Endothelial cell of umbilical vein (primary cell): Measurements from ENCODE around the gene XAF1. TPM values are rescaled to one million over a fixed set of nuclear protein-coding genes. Genes with fewer than 3 reads are reported as not detected.

Experiments used
- BruUV-seq: library from RNA; stranded (reverse); fragments of 400-500 nt; replicated peaks from 2 replicates; lab custom pipeline; 2021; lab: Mats Ljungman, UMichigan
- CTCF ChIA-PET: fragments of 300-600, 350-600 bp; sonication (Branson Sonifier 250); formaldehyde crosslinking; loops from one replicate; lab custom pipeline; 2021; ENCODE audit warnings: antibody characterized with exemption, inconsistent platforms; lab: Charles Lee
- POLR2A ChIA-PET: fragments of 300-600, 350-600 bp; sonication (Branson Sonifier 250); formaldehyde crosslinking; loops from one replicate; lab custom pipeline; 2021; ENCODE audit warnings: antibody characterized with exemption, inconsistent platforms; lab: Charles Lee
- DNase-seq: peaks from one replicate; pipeline ENCODE4 v3.0.0-alpha.2; 2011; ENCODE audit warnings: low read depth, low spot score
- FAIRE-seq: peaks from 2 replicates; lab custom pipeline; 2011; peaks lifted over from hg19 to GRCh38; lab: Jason Lieb, UNC
- H2AFZ ChIP-seq: 2 replicates; pipeline ENCODE4 v1.6.0; 2012; ENCODE audit warnings: low read depth, low read length, control low read depth, inconsistent platforms
- H3K27ac ChIP-seq: 2 replicates; pipeline ENCODE4 v1.5.1; 2011; ENCODE audit warnings: low read depth, mild to moderate bottlenecking, control low read depth, low read length, moderate library complexity; ENCODE audit not compliant: insufficient read depth
- H3K27me3 ChIP-seq, 2 experiments: 2 replicates each; pipeline versions ENCODE4 v1.6.0 to v1.6.1; 2011; ENCODE audit warnings: low read length in 2 of 2, mixed read lengths in 1 of 2; ENCODE audit not compliant: control insufficient read depth in 2 of 2, insufficient read depth in 2 of 2
- H3K36me3 ChIP-seq, 2 experiments: 2 replicates in 1 of 2; 3 replicates in 1 of 2; pipeline ENCODE4 v1.5.1; 2011; ENCODE audit warnings: low read length in 2 of 2, mild to moderate bottlenecking in 1 of 2, moderate library complexity in 1 of 2; ENCODE audit not compliant: control insufficient read depth in 2 of 2, insufficient read depth in 2 of 2; ENCODE audit errors: extremely low read depth in 1 of 2
- H3K4me1 ChIP-seq: 3 replicates; pipeline ENCODE4 v1.5.1; 2011; ENCODE audit warnings: mild to moderate bottlenecking, low read length; ENCODE audit not compliant: control insufficient read depth, insufficient read depth; ENCODE audit errors: extremely low read depth
- H3K4me2 ChIP-seq: 2 replicates; pipeline ENCODE4 v1.6.1; 2011; ENCODE audit warnings: low read length, control low read depth, mixed read lengths; ENCODE audit not compliant: insufficient read depth
- H3K4me3 ChIP-seq, 3 experiments: fragments of 200-600 bp in 1 of 3; sonication (generic), shearing (Covaris generic) in 1 of 3; replicated peaks in 1 of 3; 2 replicates each; pipeline ENCODE4 v1.5.1; 2011 to 2016; ENCODE audit warnings: control low read depth in 3 of 3, low read length in 3 of 3, mild to moderate bottlenecking in 2 of 3, inconsistent platforms in 1 of 3, low read depth in 1 of 3, moderate library complexity in 1 of 3; ENCODE audit not compliant: insufficient read depth in 1 of 3
- H3K79me2 ChIP-seq: 2 replicates; pipeline ENCODE4 v1.6.0; 2012; ENCODE audit warnings: low read length, inconsistent platforms; ENCODE audit not compliant: control insufficient read depth, insufficient read depth
- H3K9ac ChIP-seq: replicated peaks from 2 replicates; pipeline ENCODE3; 2011; ENCODE audit warnings: low read length, control low read depth; ENCODE audit not compliant: insufficient read depth; ENCODE audit errors: extremely low read depth
- H3K9me1 ChIP-seq: replicated peaks from 3 replicates; pipeline ENCODE4 v1.6.0; 2011; ENCODE audit warnings: mild to moderate bottlenecking, low read length; ENCODE audit not compliant: control insufficient read depth, insufficient read depth; ENCODE audit errors: extremely low read depth
- H3K9me3 ChIP-seq: replicated peaks from 2 replicates; pipeline ENCODE4 v1.5.1; 2012; ENCODE audit warnings: low read length, inconsistent platforms; ENCODE audit not compliant: control insufficient read depth, insufficient read depth
- H4K20me1 ChIP-seq: replicated peaks from 2 replicates; pipeline ENCODE3; 2011; ENCODE audit warnings: mild to moderate bottlenecking, low read length; ENCODE audit not compliant: control insufficient read depth, insufficient read depth; ENCODE audit errors: extremely low read depth
- JUN ChIP-seq: IDR thresholded peaks from 2 replicates; pipeline ENCODE4 v1.6.1; 2011; ENCODE audit warnings: borderline replicate concordance, low read depth; ENCODE audit not compliant: insufficient read length, insufficient read depth
- POLR2A ChIP-seq: IDR thresholded peaks from 2 replicates; pipeline ENCODE4 v1.6.1; 2012; ENCODE audit warnings: low read depth, mild to moderate bottlenecking, control low read depth, low read length
- dilution Hi-C: fragments of 300-500 bp; cut with MboI; formaldehyde crosslinking; loops from one replicate; pipeline ENCODE4 v1.15.0; 2019; ENCODE audit warnings: low sequenced_read_pairs; ENCODE audit not compliant: extremely low pct_ligation_motif_present
- intact Hi-C: fragments of 100-400 bp; cut with micrococcal nuclease; formaldehyde crosslinking; loops from one replicate; pipeline ENCODE4 v1.10.0; 2022
- polyA plus RNA-seq, 4 experiments: library from polyadenylated mRNA; depleted of rRNA in 3 of 4; stranded (reverse) in 3 of 4; unstranded in 1 of 4; fragments of >200 nt; gene quantifications; 2 replicates each; pipeline versions ENCODE4 v1.2.1 to v1.2.3, GENCODE V29; 2011 to 2012; ENCODE audit warnings: missing spikeins in 1 of 4
- total RNA-seq: library from RNA; stranded (reverse); gene quantifications from 2 replicates; pipeline ENCODE4 v1.2.3, GENCODE V29; 2021
- TF ChIP-seq, protein P1 (sequence below), 2 donors: IDR thresholded peaks; 1 replicate in 1 of 2; 2 replicates in 1 of 2; pipeline ENCODE4 v1.5.1; 2011; ENCODE audit warnings: low read length in 2 of 2, mild to moderate bottlenecking in 2 of 2, moderate library complexity in 2 of 2, control low read depth in 1 of 2, inconsistent platforms in 1 of 2, low read depth in 1 of 2; ENCODE audit not compliant: insufficient read depth in 1 of 2; ENCODE audit errors: extremely low read depth in 1 of 2

The XAF1 gene
- total and polyA plus RNA-seq, 2 donors (not counting 3 experiments of a cell fraction or from before 2014, with no cell fraction given), result 6.3 to 21.5 TPM

DNA sequence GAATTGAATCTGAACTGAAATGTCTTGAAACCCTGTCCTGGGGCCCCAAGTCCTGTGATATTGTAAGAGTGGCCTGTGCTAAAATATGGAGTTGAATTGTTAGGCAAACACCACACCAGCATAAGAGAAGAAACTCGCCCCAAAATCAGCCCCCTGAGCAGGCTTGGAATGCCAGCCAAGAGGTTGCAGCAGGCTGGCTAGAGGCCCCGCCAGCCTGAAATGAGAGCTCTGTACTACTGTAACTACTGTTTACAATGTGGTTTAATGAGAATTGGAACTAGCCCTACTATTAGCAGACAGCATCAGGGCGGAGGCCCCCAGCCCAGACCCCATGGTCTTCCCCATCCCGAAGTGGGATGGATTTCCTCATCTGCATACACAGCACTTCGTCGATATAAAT lies 43.9 kb downstream of the XAF1 start:
- TF ChIP-seq POLR2A, result no peak
- no peaks in the 10 kb centered on the region for H3K79me2 ChIP-seq
- peaks cover 2 to 6% of the 10 kb centered on the region in 2 experiments for H3K27me3 ChIP-seq
- POLR2A ChIA-PET, result no interaction called here
- BruUV-seq, result no TSS peak
- H3K4me1 ChIP-seq, result no peaks in the 10 kb centered on the region
- no peak overlapping the region for H3K9ac ChIP-seq
- no peaks in the 10 kb centered on the region for H3K9me1 ChIP-seq
- intact Hi-C loops, result loop anchor here (1.0 to 2.0 kb wide), 3 partner anchors 50 to 327 kb away; no protein-coding TSS in a partner anchor
- no peak overlapping the region for H3K27ac ChIP-seq
- H2AFZ ChIP-seq, result no peak overlapping the region
- CTCF ChIA-PET, result interaction anchor here (3.0 kb wide), 1 partner anchor 44 kb away, joined by 7 read pairs; no protein-coding TSS in a partner anchor
- H3K9me3 ChIP-seq, result no peaks in the 10 kb centered on the region
- no peak overlapping the region for H3K4me3 ChIP-seq
- dilution Hi-C loops, result no loop called here
- H4K20me1 ChIP-seq, result no peaks in the 10 kb centered on the region
- H3K4me2 ChIP-seq, result no peak overlapping the region
- no peaks in the 10 kb centered on the region for H3K36me3 ChIP-seq
- no peak for FAIRE-seq
- DNase-seq, result no peak

DNA sequence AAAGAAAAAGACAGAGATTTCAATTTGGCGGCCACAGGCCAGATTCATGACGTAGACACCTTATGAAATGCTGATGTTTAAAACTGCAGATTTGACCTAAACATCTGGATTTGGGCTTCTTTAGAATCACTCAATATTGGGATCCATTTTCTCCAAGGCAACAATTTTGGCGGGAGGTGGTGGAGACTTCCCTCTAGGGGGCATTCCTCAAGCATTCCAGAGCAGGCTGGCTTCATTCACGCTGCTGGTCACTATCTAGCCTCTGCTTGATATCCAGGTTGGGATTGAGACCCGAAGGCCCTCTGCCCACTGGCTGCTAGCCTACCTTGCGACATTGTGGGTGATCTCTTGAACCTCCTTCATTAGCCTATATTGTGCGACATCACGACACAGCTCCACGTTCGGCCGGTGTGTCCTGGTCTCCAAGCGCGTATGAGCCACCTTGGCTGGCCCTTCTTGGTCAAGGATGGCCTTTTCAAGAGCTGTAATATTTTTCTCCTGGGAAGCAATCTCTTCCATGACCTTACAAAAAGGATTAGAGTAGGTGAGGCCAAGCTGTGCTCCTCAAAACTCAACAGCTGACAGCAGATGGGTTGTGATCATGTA lies 44.7 kb downstream of the XAF1 start:
- Histone ChIP-seq H3K9ac (no peak overlapping the region), H3K9me1 (no peaks in the 10 kb centered on the region), H3K4me1 (no peaks in the 10 kb centered on the region), H3K79me2 (no peaks in the 10 kb centered on the region), H3K4me3 (no peak overlapping the region), H3K4me2 (no peak overlapping the region), H3K9me3 (no peaks in the 10 kb centered on the region), H3K27me3 (peaks cover 2 to 6% of the 10 kb centered on the region in 2 experiments), H4K20me1 (no peaks in the 10 kb centered on the region), H3K27ac (no peak overlapping the region), H3K36me3 (no peaks in the 10 kb centered on the region), H2AFZ (no peak overlapping the region)
- TF ChIP-seq, protein P1, sequence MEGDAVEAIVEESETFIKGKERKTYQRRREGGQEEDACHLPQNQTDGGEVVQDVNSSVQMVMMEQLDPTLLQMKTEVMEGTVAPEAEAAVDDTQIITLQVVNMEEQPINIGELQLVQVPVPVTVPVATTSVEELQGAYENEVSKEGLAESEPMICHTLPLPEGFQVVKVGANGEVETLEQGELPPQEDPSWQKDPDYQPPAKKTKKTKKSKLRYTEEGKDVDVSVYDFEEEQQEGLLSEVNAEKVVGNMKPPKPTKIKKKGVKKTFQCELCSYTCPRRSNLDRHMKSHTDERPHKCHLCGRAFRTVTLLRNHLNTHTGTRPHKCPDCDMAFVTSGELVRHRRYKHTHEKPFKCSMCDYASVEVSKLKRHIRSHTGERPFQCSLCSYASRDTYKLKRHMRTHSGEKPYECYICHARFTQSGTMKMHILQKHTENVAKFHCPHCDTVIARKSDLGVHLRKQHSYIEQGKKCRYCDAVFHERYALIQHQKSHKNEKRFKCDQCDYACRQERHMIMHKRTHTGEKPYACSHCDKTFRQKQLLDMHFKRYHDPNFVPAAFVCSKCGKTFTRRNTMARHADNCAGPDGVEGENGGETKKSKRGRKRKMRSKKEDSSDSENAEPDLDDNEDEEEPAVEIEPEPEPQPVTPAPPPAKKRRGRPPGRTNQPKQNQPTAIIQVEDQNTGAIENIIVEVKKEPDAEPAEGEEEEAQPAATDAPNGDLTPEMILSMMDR (IDR thresholded peaks at IDR 0.05; ENCODE audit: extremely low read depth in 1 of 2, insufficient read depth in 1 of 2, low read depth in 1 of 2, low read length in 2 of 2), result peak; percentile 18 to 66
- no peak for TF ChIP-seq JUN
- dilution Hi-C loops (no loop called here), intact Hi-C loops (loop anchor here (1.0 to 2.0 kb wide), 3 partner anchors 51 to 328 kb away; no protein-coding TSS in a partner anchor)
- no TSS peak for BruUV-seq
- CTCF ChIA-PET, result interaction anchor here (3.0 kb wide), 1 partner anchor 43 kb away, joined by 7 read pairs; no protein-coding TSS in a partner anchor
- peak; percentile 28 for DNase-seq
- POLR2A ChIA-PET, result no interaction called here
- FAIRE-seq, result no peak
